H9 (cell line): Measurements from ENCODE around the gene ZNF230. TPM values are rescaled to one million over a fixed set of nuclear protein-coding genes. Genes with fewer than 3 reads are reported as not detected.

Source experiments
- DNase-seq: peaks from one replicate; pipeline ENCODE4 v3.0.0-alpha.2; 2017
- H2AFZ ChIP-seq: one replicate; pipeline ENCODE4 v1.6.1; 2013; ENCODE audit warnings: mild to moderate bottlenecking, low read length, control low read depth, moderate library complexity
- H2AK5ac ChIP-seq: 2 replicates; pipeline ENCODE4 v1.6.1; 2013; ENCODE audit warnings: low read length, control low read depth, mixed read lengths; ENCODE audit not compliant: insufficient read length
- H2BK120ac ChIP-seq: one replicate; pipeline ENCODE4 v1.6.1; 2013; ENCODE audit warnings: low read depth, mild to moderate bottlenecking, low read length, control low read depth, inconsistent platforms; ENCODE audit not compliant: poor library complexity, severe bottlenecking
- H2BK12ac ChIP-seq: 2 replicates; pipeline ENCODE4 v1.6.1; 2013; ENCODE audit warnings: low read length, control low read depth, mixed read lengths, low read depth; ENCODE audit not compliant: insufficient read length
- H2BK15ac ChIP-seq: 2 replicates; pipeline ENCODE4 v1.6.1; 2013; ENCODE audit warnings: low read depth, low read length, control low read depth
- H2BK20ac ChIP-seq: one replicate; pipeline ENCODE4 v1.6.1; 2013; ENCODE audit warnings: low read depth, mild to moderate bottlenecking, low read length, control low read depth, inconsistent platforms; ENCODE audit not compliant: poor library complexity, severe bottlenecking
- H2BK5ac ChIP-seq: 2 replicates; pipeline ENCODE4 v1.6.1; 2013; ENCODE audit warnings: low read length, control low read depth, mixed read lengths; ENCODE audit not compliant: insufficient read length
- H3K14ac ChIP-seq: 2 replicates; pipeline ENCODE4 v1.6.1; 2013; ENCODE audit warnings: low read length, control low read depth; ENCODE audit not compliant: insufficient read depth
- H3K18ac ChIP-seq: 2 replicates; pipeline ENCODE4 v1.6.1; 2013; ENCODE audit warnings: low read depth, mild to moderate bottlenecking, mixed read lengths, low read length, control low read depth; ENCODE audit not compliant: insufficient read length
- H3K23ac ChIP-seq: 2 replicates; pipeline ENCODE4 v1.6.1; 2013; ENCODE audit warnings: low read length, control low read depth, mixed read lengths, low read depth; ENCODE audit not compliant: insufficient read length
- H3K23me2 ChIP-seq: 2 replicates; pipeline ENCODE4 v1.6.1; 2013; ENCODE audit warnings: low read depth, mild to moderate bottlenecking, mixed read lengths, low read length, control low read depth; ENCODE audit not compliant: insufficient read length, poor library complexity, severe bottlenecking
- H3K27ac ChIP-seq: 2 replicates; pipeline ENCODE4 v1.5.1; 2013; ENCODE audit warnings: low read length, control low read depth, mixed read lengths, low read depth; ENCODE audit not compliant: insufficient read length
- H3K27me3 ChIP-seq: 2 replicates; pipeline ENCODE4 v1.6.1; 2013; ENCODE audit warnings: low read length, control low read depth, inconsistent platforms; ENCODE audit not compliant: insufficient read depth
- H3K4ac ChIP-seq: 2 replicates; pipeline ENCODE4 v1.6.1; 2013; ENCODE audit warnings: low read depth, mild to moderate bottlenecking, control low read depth, inconsistent platforms, low read length, moderate library complexity
- H3K4me1 ChIP-seq: 2 replicates; pipeline ENCODE4 v1.6.1; 2013; ENCODE audit warnings: low read length, control low read depth, inconsistent platforms; ENCODE audit not compliant: insufficient read depth
- H3K4me2 ChIP-seq: 2 replicates; pipeline ENCODE4 v1.6.1; 2013; ENCODE audit warnings: low read length, control low read depth, mixed read lengths; ENCODE audit not compliant: insufficient read length, insufficient read depth
- H3K56ac ChIP-seq: 2 replicates; pipeline ENCODE4 v1.6.1; 2013; ENCODE audit warnings: low read depth, mild to moderate bottlenecking, mixed read lengths, low read length, control low read depth; ENCODE audit not compliant: insufficient read length
- H3K79me1 ChIP-seq: 2 replicates; pipeline ENCODE4 v1.6.1; 2013; ENCODE audit warnings: low read depth, mild to moderate bottlenecking, moderate library complexity, low read length, control low read depth, inconsistent platforms; ENCODE audit not compliant: insufficient read depth, poor library complexity, severe bottlenecking
- H3K79me2 ChIP-seq: 2 replicates; pipeline ENCODE4 v1.6.1; 2013; ENCODE audit warnings: low read length, control low read depth, inconsistent platforms; ENCODE audit not compliant: insufficient read depth
- H3K9ac ChIP-seq: 2 replicates; pipeline ENCODE4 v1.6.1; 2013; ENCODE audit warnings: low read length, control low read depth, mixed read lengths; ENCODE audit not compliant: insufficient read length; ENCODE audit errors: extremely low read depth
- H3K9me3 ChIP-seq: one replicate; pipeline ENCODE4 v1.6.1; 2013; ENCODE audit warnings: low read depth, low read length, inconsistent platforms; ENCODE audit not compliant: control insufficient read depth
- H3T11ph ChIP-seq: one replicate; pipeline ENCODE4 v1.6.1; 2013; ENCODE audit warnings: mild to moderate bottlenecking, low read length, control low read depth, inconsistent platforms
- H4K20me1 ChIP-seq: one replicate; pipeline ENCODE4 v1.6.1; 2013; ENCODE audit not compliant: control insufficient read depth, insufficient read length, insufficient read depth
- H4K5ac ChIP-seq: 2 replicates; pipeline ENCODE4 v1.6.1; 2013; ENCODE audit warnings: low read depth, mild to moderate bottlenecking, mixed read lengths, low read length, control low read depth; ENCODE audit not compliant: insufficient read length
- H4K8ac ChIP-seq: replicated peaks from 2 replicates; pipeline ENCODE4 v1.6.1; 2013; ENCODE audit warnings: low read length, control low read depth, mixed read lengths, low read depth; ENCODE audit not compliant: insufficient read length
- H4K91ac ChIP-seq: 2 replicates; pipeline ENCODE4 v1.6.1; 2013; ENCODE audit warnings: low read depth, mild to moderate bottlenecking, moderate library complexity, mixed read lengths, low read length, control low read depth; ENCODE audit not compliant: insufficient read length
- H3K27ac Mint-ChIP-seq, 3 experiments: 2 replicates in 2 of 3; 3 replicates in 1 of 3; pipeline ENCODE4 v1.8.0; 2020 to 2021; ENCODE audit warnings: mixed read lengths in 3 of 3, mild to moderate bottlenecking in 1 of 3, moderate library complexity in 1 of 3
- H3K27me3 Mint-ChIP-seq: 2 replicates; pipeline ENCODE4 v1.8.0; 2021; ENCODE audit warnings: low read depth, mild to moderate bottlenecking, moderate library complexity, mixed read lengths
- H3K36me3 Mint-ChIP-seq, 3 experiments: 2 replicates in 2 of 3; 3 replicates in 1 of 3; pipeline ENCODE4 v1.8.0; 2020 to 2021; ENCODE audit warnings: low read depth in 3 of 3, mixed read lengths in 3 of 3; ENCODE audit not compliant: insufficient read depth in 1 of 3
- H3K4me1 Mint-ChIP-seq, 2 experiments: 2 replicates each; pipeline ENCODE4 v1.8.0; 2020; ENCODE audit warnings: mixed read lengths in 2 of 2
- H3K4me3 Mint-ChIP-seq, 2 experiments: 2 replicates in 1 of 2; 3 replicates in 1 of 2; pipeline ENCODE4 v1.8.0; 2020 to 2021; ENCODE audit warnings: mild to moderate bottlenecking in 2 of 2, mixed read lengths in 2 of 2, moderate library complexity in 1 of 2
- H3K9me3 Mint-ChIP-seq, 2 experiments: 2 replicates in 1 of 2; 3 replicates in 1 of 2; pipeline ENCODE4 v1.8.0; 2020; ENCODE audit warnings: mild to moderate bottlenecking in 2 of 2, mixed read lengths in 2 of 2, moderate library complexity in 1 of 2
- CTCF ChIP-seq: fragments of 200-600 bp; sonication (generic); conservative IDR thresholded peaks from 3 replicates; pipeline ENCODE4 v1.8.0; 2021; ENCODE audit warnings: antibody characterized with exemption, mild to moderate bottlenecking
- WGBS: extraction: QIAGEN DNeasy Blood & Tissue Kit; methylation state at CpG from one replicate; pipeline ENCODE4 v1.1.7; 2013; ENCODE audit warnings: missing lambda C conversion rate, low lambda C conversion rate, mixed read lengths; ENCODE audit not compliant: insufficient read length; ENCODE audit errors: extremely low coverage; 5-methylcytosine and 5-hydroxymethylcytosine counted together
- total RNA-seq: library from RNA; stranded (reverse); gene quantifications from 2 replicates; pipeline ENCODE4 v1.2.1, GENCODE V29; 2021

The ZNF230 gene
- total RNA-seq, 1 experiment from 2014 or later, result 3.1 TPM

GRCh38 chr19:44061038-44061437, 58.3 kb downstream of the ZNF230 start:
- peaks cover 5 to 25% of the 10 kb centered on the region in 2 experiments for H3K9me3 Mint-ChIP-seq
- WGBS, result no CpG with 5 or more reads among the region's 1 CpG

More at GRCh38 chr19:44061038-44061437, 58.3 kb downstream of the ZNF230 start:
- Histone ChIP-seq H3K23me2 (no peaks in the 10 kb centered on the region), H2AK5ac (no peak overlapping the region), H3K79me2 (no peaks in the 10 kb centered on the region), H3K4ac (no peak overlapping the region), H4K5ac (no peak overlapping the region), H3K27ac (no peak overlapping the region), H4K8ac (no peak overlapping the region), H2BK20ac (no peak overlapping the region), H3K27me3 (no peaks in the 10 kb centered on the region), H3K4me1 (no peaks in the 10 kb centered on the region), H3K18ac (no peak overlapping the region), H3K79me1 (no peaks in the 10 kb centered on the region), H2AFZ (no peak overlapping the region), H3K14ac (no peak overlapping the region), H2BK12ac (no peak overlapping the region), H3K23ac (no peak overlapping the region), H2BK120ac (no peak overlapping the region), H3K9me3 (peaks cover 6% of the 10 kb centered on the region), H3K4me2 (no peak overlapping the region), H2BK5ac (no peak overlapping the region), H3K56ac (no peak overlapping the region), H3T11ph (no peak overlapping the region), H3K9ac (no peak overlapping the region), H2BK15ac (no peak overlapping the region), H4K20me1 (no peaks in the 10 kb centered on the region), H4K91ac (no peak overlapping the region)
- DNase-seq, result no peak
- H3K27me3 Mint-ChIP-seq, result no peaks in the 10 kb centered on the region
- H3K4me3 Mint-ChIP-seq, result no peak overlapping the region
- H3K27ac Mint-ChIP-seq, result no peak overlapping the region
- H3K36me3 Mint-ChIP-seq, result peaks cover 83 to 91% (median 89%) of the 10 kb centered on the region in 3 experiments
- H3K4me1 Mint-ChIP-seq, result no peaks in the 10 kb centered on the region
- no peak for TF ChIP-seq CTCF

Other genes starting within 250 kb of the ZNF230 start
- gene SMG9, start 248.0 kb upstream of the ZNF230 start, total RNA-seq, result 47.9 and 52.2 TPM in 2 replicates
- 0.26 TPM in 1 of 2 replicates, not detected in the other for gene KCNN4, start 222.0 kb upstream of the ZNF230 start, total RNA-seq
- 0.50 TPM in 2 replicates for gene LYPD5, start 200.5 kb upstream of the ZNF230 start, total RNA-seq
- 10.4 and 11.6 TPM in 2 replicates for gene ZNF283, start 175.6 kb upstream of the ZNF230 start, total RNA-seq
- gene ZNF404, start 119.0 kb upstream of the ZNF230 start, total RNA-seq, result 2.0 and 2.7 TPM in 2 replicates
- 18.4 and 19.8 TPM in 2 replicates for gene ZNF45, start 67.7 kb upstream of the ZNF230 start, total RNA-seq
- gene ZNF221, start 51.7 kb upstream of the ZNF230 start, total RNA-seq, result 6.4 and 8.0 TPM in 2 replicates
- gene ZNF155, start 18.8 kb upstream of the ZNF230 start, total RNA-seq, result 8.1 and 10.1 TPM in 2 replicates
- 5.4 and 6.6 TPM in 2 replicates for gene ZNF222, start 22.4 kb downstream of the ZNF230 start, total RNA-seq
- 4.3 and 4.8 TPM in 2 replicates for gene ZNF223, start 49.1 kb downstream of the ZNF230 start, total RNA-seq
- 2.6 and 3.0 TPM in 2 replicates for gene ZNF284, start 69.2 kb downstream of the ZNF230 start, total RNA-seq
- gene ZNF224, start 91.4 kb downstream of the ZNF230 start, total RNA-seq, result 15.2 and 19.0 TPM in 2 replicates
- gene ZNF225, start 110.4 kb downstream of the ZNF230 start, total RNA-seq, result 3.9 and 4.8 TPM in 2 replicates
- gene ZNF234, start 138.6 kb downstream of the ZNF230 start, total RNA-seq, result 12.4 TPM in 2 replicates
- gene ZNF226, start 162.1 kb downstream of the ZNF230 start, total RNA-seq, result 12.1 and 15.3 TPM in 2 replicates
- gene ZNF227, start 209.6 kb downstream of the ZNF230 start, total RNA-seq, result 19.8 and 22.6 TPM in 2 replicates